H1 (cell line): ENCODE data around the gene SKAP1. TPM values are rescaled to one million over a fixed set of nuclear protein-coding genes. Genes with fewer than 3 reads are reported as not detected.

Experiments
- CTCF ChIA-PET: fragments of 300-600 bp; sonication (Branson Sonifier 250); formaldehyde crosslinking; loops from one replicate; lab custom pipeline; 2021; ENCODE audit not compliant: partially characterized antibody; lab: Charles Lee
- POLR2A ChIA-PET: fragments of 300-600 bp; sonication (Branson Sonifier 250); formaldehyde crosslinking; loops from one replicate; lab custom pipeline; 2021; ENCODE audit warnings: inconsistent platforms; ENCODE audit not compliant: partially characterized antibody; lab: Charles Lee
- DNase-seq, 2 experiments: peaks; one replicate each; pipeline versions ENCODE4 v3.0.0 to v3.0.0-alpha.2; 2010 to 2022; ENCODE audit warnings: low spot score in 2 of 2, low read depth in 1 of 2, mixed read lengths in 1 of 2
- FAIRE-seq: peaks from 2 replicates; lab custom pipeline; 2011; peaks lifted over from hg19 to GRCh38; lab: Jason Lieb, UNC
- H2AFZ ChIP-seq: 2 replicates; pipeline ENCODE4 v1.8.1; 2012; ENCODE audit warnings: low read length, inconsistent platforms
- H2AK5ac ChIP-seq: 2 replicates; pipeline ENCODE4 v1.6.1; 2013; ENCODE audit warnings: low read depth, low read length
- H2BK120ac ChIP-seq: replicated peaks from 2 replicates; pipeline ENCODE3; 2013; ENCODE audit warnings: low read depth, low read length, inconsistent platforms
- H2BK12ac ChIP-seq: 2 replicates; pipeline ENCODE4 v1.6.1; 2013; ENCODE audit warnings: low read depth, low read length
- H2BK15ac ChIP-seq: 2 replicates; pipeline ENCODE4 v1.6.1; 2013; ENCODE audit warnings: low read length
- H2BK20ac ChIP-seq: 2 replicates; pipeline ENCODE4 v1.6.1; 2013; ENCODE audit warnings: low read length
- H2BK5ac ChIP-seq: 2 replicates; pipeline ENCODE4 v1.6.1; 2013; ENCODE audit warnings: low read depth, low read length
- H3K14ac ChIP-seq: 2 replicates; pipeline ENCODE4 v1.6.1; 2013; ENCODE audit warnings: inconsistent platforms; ENCODE audit not compliant: insufficient read length
- H3K18ac ChIP-seq: 2 replicates; pipeline ENCODE4 v1.6.1; 2013; ENCODE audit warnings: low read length; ENCODE audit errors: extremely low read depth
- H3K23ac ChIP-seq: 2 replicates; pipeline ENCODE4 v1.6.1; 2013; ENCODE audit warnings: inconsistent platforms; ENCODE audit not compliant: insufficient read length
- H3K23me2 ChIP-seq: 2 replicates; pipeline ENCODE4 v1.6.1; 2013; ENCODE audit warnings: low read depth, low read length
- H3K27ac ChIP-seq: 2 replicates; pipeline ENCODE4 v1.6.1; 2011; ENCODE audit warnings: low read depth, low read length, inconsistent platforms
- H3K27me3 ChIP-seq, 4 experiments: replicated peaks in 1 of 4; 1 replicate in 1 of 4; 2 replicates in 3 of 4; pipeline versions ENCODE4 v1.6.1 to v1.8.1; 2011 to 2013; ENCODE audit warnings: low read length in 3 of 4, mild to moderate bottlenecking in 3 of 4, inconsistent platforms in 2 of 4, mixed read lengths in 2 of 4, moderate library complexity in 1 of 4; ENCODE audit not compliant: control insufficient read depth in 3 of 4, insufficient read depth in 3 of 4; ENCODE audit errors: extremely low read depth in 1 of 4
- H3K36me3 ChIP-seq, 4 experiments: 2 replicates each; pipeline versions ENCODE4 v1.6.1 to v1.8.1; 2011 to 2013; ENCODE audit warnings: mild to moderate bottlenecking in 4 of 4, low read length in 3 of 4, moderate library complexity in 2 of 4, control low read depth in 1 of 4, inconsistent platforms in 1 of 4; ENCODE audit not compliant: insufficient read depth in 4 of 4, control insufficient read depth in 2 of 4
- H3K4ac ChIP-seq: replicated peaks from 2 replicates; pipeline ENCODE3; 2013; ENCODE audit warnings: low read length, low read depth, mixed read lengths, inconsistent platforms; ENCODE audit not compliant: insufficient read length
- H3K4me1 ChIP-seq, 4 experiments: replicated peaks in 1 of 4; 1 replicate in 1 of 4; 2 replicates in 3 of 4; pipeline versions ENCODE4 v1.6.1 to v1.8.1; 2011 to 2013; ENCODE audit warnings: low read length in 3 of 4, inconsistent platforms in 2 of 4, mixed read lengths in 1 of 4; ENCODE audit not compliant: insufficient read depth in 4 of 4, control insufficient read depth in 3 of 4
- H3K4me2 ChIP-seq, 2 experiments: 2 replicates each; pipeline versions ENCODE4 v1.6.1 to v1.8.1; 2011 to 2013; ENCODE audit warnings: low read depth in 2 of 2, low read length in 2 of 2, control low read depth in 1 of 2, inconsistent platforms in 1 of 2, mild to moderate bottlenecking in 1 of 2; ENCODE audit not compliant: insufficient read depth in 1 of 2
- H3K4me3 ChIP-seq, 4 experiments: fragments of 200-600, 300-600 bp in 1 of 4; sonication (generic), shearing (Covaris generic), sonication (Bioruptor Twin) in 1 of 4; 2 replicates each; pipeline versions ENCODE4 v1.5.1 to v1.8.1; 2011 to 2016; ENCODE audit warnings: low read length in 4 of 4, low read depth in 3 of 4, control low read depth in 2 of 4, inconsistent platforms in 2 of 4, mild to moderate bottlenecking in 2 of 4, mixed read lengths in 1 of 4, moderate library complexity in 1 of 4; ENCODE audit not compliant: insufficient read depth in 2 of 4; ENCODE audit errors: extremely low read depth in 1 of 4
- H3K56ac ChIP-seq: replicated peaks from 2 replicates; pipeline ENCODE3; 2013; ENCODE audit warnings: low read depth, mild to moderate bottlenecking, mixed read lengths, low read length, inconsistent platforms; ENCODE audit not compliant: insufficient read length
- H3K79me1 ChIP-seq: 2 replicates; pipeline ENCODE4 v1.6.1; 2013; ENCODE audit warnings: low read depth, low read length, control low read depth
- H3K79me2 ChIP-seq, 2 experiments: 2 replicates each; pipeline versions ENCODE4 v1.6.1 to v1.8.1; 2012 to 2013; ENCODE audit warnings: low read length in 2 of 2, mild to moderate bottlenecking in 2 of 2, inconsistent platforms in 1 of 2; ENCODE audit not compliant: insufficient read depth in 2 of 2, control insufficient read depth in 1 of 2
- H3K9ac ChIP-seq, 4 experiments: replicated peaks in 1 of 4; 1 replicate in 1 of 4; 2 replicates in 3 of 4; pipeline versions ENCODE4 v1.6.1 to v1.8.1; 2011 to 2013; ENCODE audit warnings: low read depth in 3 of 4, low read length in 3 of 4, control low read depth in 2 of 4, mild to moderate bottlenecking in 2 of 4, moderate library complexity in 2 of 4, inconsistent platforms in 1 of 4; ENCODE audit errors: extremely low read depth in 1 of 4
- H3K9me3 ChIP-seq, 2 experiments: 2 replicates each; pipeline versions ENCODE4 v1.6.1 to v1.8.1; 2012 to 2013; ENCODE audit warnings: mild to moderate bottlenecking in 2 of 2, moderate library complexity in 2 of 2, control low read depth in 1 of 2, inconsistent platforms in 1 of 2, low read depth in 1 of 2, low read length in 1 of 2, mixed read lengths in 1 of 2; ENCODE audit not compliant: insufficient read depth in 2 of 2
- H4K20me1 ChIP-seq, 2 experiments: replicated peaks in 1 of 2; 2 replicates each; pipeline versions ENCODE3 to v1.8.1; 2011 to 2013; ENCODE audit warnings: inconsistent platforms in 2 of 2, low read length in 2 of 2, mild to moderate bottlenecking in 1 of 2; ENCODE audit not compliant: insufficient read depth in 2 of 2, control insufficient read depth in 1 of 2
- H4K5ac ChIP-seq: 2 replicates; pipeline ENCODE4 v1.6.1; 2013; ENCODE audit warnings: low read length, low read depth, mixed read lengths, inconsistent platforms; ENCODE audit not compliant: insufficient read length
- H4K8ac ChIP-seq: 2 replicates; pipeline ENCODE4 v1.8.0; 2013; ENCODE audit warnings: mild to moderate bottlenecking, moderate library complexity, low read length, inconsistent platforms; ENCODE audit not compliant: insufficient read depth; ENCODE audit errors: extremely low read depth
- H4K91ac ChIP-seq: replicated peaks from 2 replicates; pipeline ENCODE3; 2013; ENCODE audit warnings: low read length, mixed read lengths, inconsistent platforms; ENCODE audit not compliant: insufficient read length
- CBX8 ChIP-seq: fragments of 300-800, 300-1000 bp; sonication (generic); IDR thresholded peaks from 2 replicates; pipeline ENCODE4 v1.7.1; 2016; ENCODE audit warnings: low read depth, low read length, borderline replicate concordance
- GABPA ChIP-seq: IDR thresholded peaks from 2 replicates; pipeline ENCODE4 v1.6.1; 2011; ENCODE audit warnings: mild to moderate bottlenecking, low read length, moderate library complexity, borderline replicate concordance; ENCODE audit not compliant: insufficient read depth
- JUN ChIP-seq: IDR thresholded peaks from 2 replicates; pipeline ENCODE4 v1.6.1; 2011; ENCODE audit warnings: low read depth, mild to moderate bottlenecking, improper control_type of control experiment, low read length
- POU5F1 ChIP-seq: IDR thresholded peaks from 2 replicates; pipeline ENCODE4 v1.6.1; 2011; ENCODE audit warnings: low read depth, mild to moderate bottlenecking, low read length, moderate library complexity
- WGBS, 2 experiments: shearing (Covaris generic) in 1 of 2; methylation state at CpG; one replicate each; pipeline versions ENCODE4 v1.1.6 to v1.1.7; 2013 to 2015; ENCODE audit warnings: low lambda C conversion rate in 2 of 2, mixed read lengths in 2 of 2, inconsistent platforms in 1 of 2, low coverage in 1 of 2, missing lambda C conversion rate in 1 of 2; ENCODE audit not compliant: insufficient replicate concordance in 2 of 2, insufficient coverage in 1 of 2, insufficient read length in 1 of 2; ENCODE audit errors: extremely low coverage in 1 of 2, missing lambda C conversion rate in 1 of 2; 5-methylcytosine and 5-hydroxymethylcytosine counted together
- polyA plus RNA-seq, 7 experiments: library from polyadenylated mRNA; depleted of rRNA in 3 of 7; stranded (reverse) in 5 of 7; unstranded in 2 of 7; fragments of >200 nt in 5 of 7; fragments of 200-250 nt in 2 of 7; gene quantifications; 1 replicate in 5 of 7; 2 replicates in 1 of 7; 4 replicates in 1 of 7; pipeline versions ENCODE4 v1.2.1 to v1.2.3, GENCODE V29; 2011 to 2013; ENCODE audit warnings: missing spikeins in 2 of 7, mixed read lengths in 2 of 7
- total RNA-seq: library from RNA; stranded (reverse); fragmentation: NEBNext Ultra II Directional; extraction: Animal tissue kit (Norgen Biotek cat#: 25700); gene quantifications from 2 replicates; pipeline ENCODE4 v1.2.1, GENCODE V29; 2021

Gene SKAP1
- total and polyA plus RNA-seq, 2 of the 8 experiments (the other 6 are each of a cell fraction or from before 2014, with no cell fraction given) = not detected

GRCh38 chr17:48121923-48122664, 307.9 kb downstream of the SKAP1 start:
- POLR2A ChIA-PET = interaction anchor here (0.6 to 2.2 kb wide), 9 partner anchors 14 to 424 kb away, joined by 3 to 10 read pairs (median 4); partner anchors contain the start of gene NFE2L1
- no peak overlapping the region for H3K27ac ChIP-seq
- no peak for TF ChIP-seq GABPA
- TF ChIP-seq POU5F1 = no peak
- no peak for TF ChIP-seq CBX8
- TF ChIP-seq JUN = no peak

More at GRCh38 chr17:48121923-48122664, 307.9 kb downstream of the SKAP1 start:
- FAIRE-seq (no peak), DNase-seq (no peak)
- Histone ChIP-seq H4K5ac (no peak overlapping the region), H3K23ac (no peak overlapping the region), H4K20me1 (no peaks in the 10 kb centered on the region), H2AFZ (no peak overlapping the region), H3K4me1 (no peaks in the 10 kb centered on the region), H3K56ac (no peak overlapping the region), H3K36me3 (peaks cover 6 to 27% (median 20%) of the 10 kb centered on the region in 4 experiments; a peak in 7 of 8 replicates), H3K14ac (no peak overlapping the region), H2BK12ac (no peak overlapping the region), H2AK5ac (no peak overlapping the region), H3K27me3 (no peaks in the 10 kb centered on the region), H3K23me2 (no peaks in the 10 kb centered on the region), H2BK15ac (no peak overlapping the region), H2BK5ac (no peak overlapping the region), H2BK120ac (no peak overlapping the region), H3K9ac (no peak overlapping the region), H3K79me2 (no peaks in the 10 kb centered on the region), H3K9me3 (no peaks in the 10 kb centered on the region), H4K91ac (no peak overlapping the region), H4K8ac (no peak overlapping the region), H2BK20ac (no peak overlapping the region), H3K4me3 (no peak overlapping the region), H3K79me1 (no peaks in the 10 kb centered on the region), H3K18ac (no peak overlapping the region), H3K4ac (no peak overlapping the region), H3K4me2 (no peak overlapping the region)
- WGBS, 2 experiments = 77% methylated on average over 9 of the region's 9 CpGs; no CpG with 5 or more reads in 1 of the 2 experiments
- CTCF ChIA-PET = interaction anchor here (0.6 to 4.6 kb wide), 7 partner anchors 9 to 95 kb away, joined by 3 to 16 read pairs (median 5); partner anchors contain the start of gene SNX11
